GM23338 (cell line): ENCODE measurements around the gene CDC25B. TPM values are rescaled to one million over a fixed set of nuclear protein-coding genes. Genes with fewer than 3 reads are reported as not detected.

Experiments
- ATAC-seq: fragments of 200-7000 bp; cut with Tn5 transposase; 3 replicates; pipeline ENCODE4 v1.9.1; 2020
- DNase-seq: peaks from one replicate; pipeline ENCODE4 v3.0.0-alpha.2; 2015; ENCODE audit warnings: low spot score
- H2AFZ ChIP-seq: fragments of 200-600 bp; sonication (generic); 2 replicates; pipeline ENCODE4 v1.8.0; 2016; ENCODE audit warnings: antibody characterized with exemption, mild to moderate bottlenecking, moderate library complexity
- H3F3A ChIP-seq: fragments of 200-600 bp; sonication (generic); replicated peaks from 2 replicates; pipeline ENCODE4 v1.8.0; 2017; ENCODE audit warnings: antibody characterized with exemption, mixed run types, low read depth
- H3K27ac ChIP-seq: fragments of 200-600 bp; sonication (generic); 2 replicates; pipeline ENCODE4 v1.6.1; 2016; ENCODE audit warnings: low read depth
- H3K27me3 ChIP-seq: fragments of 200-600 bp; sonication (generic); 2 replicates; pipeline ENCODE4 v1.8.0; 2016; ENCODE audit warnings: mild to moderate bottlenecking, mixed run types, moderate library complexity; ENCODE audit not compliant: insufficient read depth
- H3K36me3 ChIP-seq: fragments of 200-600 bp; sonication (generic); 2 replicates; pipeline ENCODE4 v1.8.0; 2016; ENCODE audit warnings: mild to moderate bottlenecking; ENCODE audit not compliant: insufficient read depth
- H3K4me1 ChIP-seq: fragments of 200-600 bp; sonication (generic); 2 replicates; pipeline ENCODE4 v1.8.0; 2016; ENCODE audit warnings: mild to moderate bottlenecking, moderate library complexity; ENCODE audit not compliant: insufficient read depth
- H3K4me2 ChIP-seq: fragments of 200-600 bp; sonication (generic); 2 replicates; pipeline ENCODE4 v1.7.1; 2017; ENCODE audit warnings: mixed run types
- H3K4me3 ChIP-seq: fragments of 200-600 bp; sonication (generic); 2 replicates; pipeline ENCODE4 v1.6.1; 2016; ENCODE audit warnings: mixed run types
- H3K79me2 ChIP-seq: fragments of 200-600 bp; sonication (generic); replicated peaks from 2 replicates; pipeline ENCODE4 v1.8.0; 2017; ENCODE audit warnings: mild to moderate bottlenecking; ENCODE audit not compliant: insufficient read depth
- H3K9me2 ChIP-seq: fragments of 200-600 bp; sonication (generic); 2 replicates; pipeline ENCODE4 v1.8.0; 2017; ENCODE audit not compliant: insufficient read depth
- H4K20me1 ChIP-seq: fragments of 200-600 bp; sonication (generic); replicated peaks from 2 replicates; pipeline ENCODE4 v1.8.0; 2017; ENCODE audit warnings: mild to moderate bottlenecking; ENCODE audit not compliant: insufficient read depth
- H3K27ac Mint-ChIP-seq: 2 replicates; pipeline ENCODE4 v1.8.0; 2020; ENCODE audit warnings: inconsistent platforms, mild to moderate bottlenecking, moderate library complexity, mixed read lengths
- H3K27me3 Mint-ChIP-seq: 3 replicates; pipeline ENCODE4 v1.8.0; 2022; ENCODE audit warnings: low read depth, mild to moderate bottlenecking, moderate library complexity, mixed read lengths, inconsistent platforms; ENCODE audit not compliant: insufficient read depth, poor library complexity
- H3K36me3 Mint-ChIP-seq: 3 replicates; pipeline ENCODE4 v1.8.0; 2021; ENCODE audit warnings: low read depth, mild to moderate bottlenecking, inconsistent platforms, moderate library complexity, mixed read lengths
- H3K4me1 Mint-ChIP-seq: 3 replicates; pipeline ENCODE4 v1.8.0; 2020; ENCODE audit warnings: mild to moderate bottlenecking, inconsistent platforms, mixed read lengths
- H3K4me3 Mint-ChIP-seq: 3 replicates; pipeline ENCODE4 v1.8.0; 2021; ENCODE audit warnings: moderate library complexity, mild to moderate bottlenecking, inconsistent platforms, mixed read lengths
- H3K9me3 Mint-ChIP-seq: 3 replicates; pipeline ENCODE4 v1.8.0; 2020; ENCODE audit warnings: moderate library complexity, mild to moderate bottlenecking, inconsistent platforms, mixed read lengths
- CREB1 ChIP-seq: fragments of 250-450 bp; sonication (Bioruptor Pico); IDR thresholded peaks from 2 replicates; pipeline ENCODE4 v1.5.0; 2020; ENCODE audit warnings: low read depth, mild to moderate bottlenecking, moderate library complexity
- CTCF ChIP-seq, 2 experiments: fragments of 200-600 bp in 1 of 2; sonication (generic) in 1 of 2; conservative IDR thresholded peaks; 2 replicates each; pipeline versions ENCODE4 v1.5.1 to v1.6.1; 2016 to 2017; ENCODE audit warnings: antibody characterized with exemption in 2 of 2, low read depth in 2 of 2, mild to moderate bottlenecking in 2 of 2, moderate library complexity in 1 of 2
- ETS1 ChIP-seq: IDR thresholded peaks from 2 replicates; pipeline ENCODE4 v1.6.1; 2016; ENCODE audit warnings: antibody characterized with exemption
- EZH2 ChIP-seq: fragments of 200-600 bp; sonication (generic); IDR thresholded peaks from one replicate; pipeline ENCODE4 v1.8.0; 2017; ENCODE audit warnings: antibody characterized with exemption, mild to moderate bottlenecking, low read depth; ENCODE audit not compliant: unreplicated experiment
- EZH2phosphoT487 ChIP-seq: fragments of 200-600 bp; sonication (generic); IDR thresholded peaks from one replicate; pipeline ENCODE4 v1.8.1; 2018; ENCODE audit warnings: antibody characterized with exemption; ENCODE audit not compliant: unreplicated experiment
- JUNB ChIP-seq: IDR thresholded peaks from one replicate; pipeline ENCODE4 v1.6.1; 2016; ENCODE audit warnings: antibody characterized with exemption; ENCODE audit not compliant: unreplicated experiment
- NANOG ChIP-seq: IDR thresholded peaks from 2 replicates; pipeline ENCODE4 v1.6.1; 2016; ENCODE audit warnings: antibody characterized with exemption, borderline replicate concordance
- POLR2AphosphoS5 ChIP-seq: IDR thresholded peaks from 2 replicates; pipeline ENCODE4 v1.6.1; 2016; ENCODE audit warnings: antibody characterized with exemption, low read depth
- REST ChIP-seq: IDR thresholded peaks from one replicate; pipeline ENCODE4 v1.6.1; 2018; ENCODE audit warnings: antibody characterized with exemption; ENCODE audit not compliant: unreplicated experiment
- STAT1 ChIP-seq: IDR thresholded peaks from one replicate; pipeline ENCODE4 v1.6.1; 2016; ENCODE audit warnings: antibody characterized with exemption; ENCODE audit not compliant: unreplicated experiment
- ZNF114 ChIP-seq: fragments of 250-450 bp; sonication (Bioruptor Pico); IDR thresholded peaks from 2 replicates; pipeline ENCODE4 v1.5.0; 2020; ENCODE audit warnings: mild to moderate bottlenecking, moderate library complexity
- ZNF331 ChIP-seq: fragments of 250-450 bp; sonication (Bioruptor Pico); IDR thresholded peaks from 2 replicates; pipeline ENCODE4 v1.5.0; 2020; ENCODE audit warnings: low read depth, mild to moderate bottlenecking, moderate library complexity
- ZNF462 ChIP-seq: fragments of 250-450 bp; sonication (Bioruptor Pico); IDR thresholded peaks from 2 replicates; pipeline ENCODE4 v1.5.0; 2020; ENCODE audit warnings: mild to moderate bottlenecking, moderate library complexity
- polyA plus RNA-seq: library from polyadenylated mRNA; unstranded; fragments of >200 nt; fragmentation: Nextera tagmentation; extraction: Ambion mirVana; gene quantifications from 2 replicates; pipeline ENCODE4 v1.2.1, GENCODE V29; 2016
- total RNA-seq: library from RNA; depleted of rRNA; stranded (reverse); fragments of >200 nt; shearing (Covaris generic); gene quantifications from 2 replicates; pipeline ENCODE4 v1.2.3, GENCODE V29; 2014

The CDC25B gene
- total and polyA plus RNA-seq, 2 experiments from 2014 or later: 10.5 to 33.0 TPM

- Mint-ChIP-seq H3K27ac (no peak overlapping the region), H3K4me3 (peak overlapping the region; percentile 45), H3K27me3 (peaks cover 18% of the 10 kb centered on the region), H3K4me1 (peaks cover 4% of the 10 kb centered on the region; the same call in 1 of the 3 replicates), H3K36me3 (0 out of 3 replicates have a peak, but pooled peaks cover 3% of the 10 kb centered on the region), H3K9me3 (no peaks in the 10 kb centered on the region)
- Histone ChIP-seq H3K79me2 (no peaks in the 10 kb centered on the region; the same call in 1 of the 2 replicates), H3F3A (peaks cover 6% of the 10 kb centered on the region; the same call in 1 of the 2 replicates), H3K27ac (no peak overlapping the region), H3K4me2 (no peak overlapping the region), H3K36me3 (no peaks in the 10 kb centered on the region), H3K4me1 (peaks cover 4% of the 10 kb centered on the region), H3K4me3 (no peak overlapping the region), H4K20me1 (no peaks in the 10 kb centered on the region; the same call in 1 of the 2 replicates), H3K27me3 (no peaks in the 10 kb centered on the region), H2AFZ (no peak overlapping the region), H3K9me2 (no peaks in the 10 kb centered on the region)
- TF ChIP-seq ZNF462 (CRISPR knock-in tag) (no peak), ETS1 (no peak), POLR2AphosphoS5 (no peak), ZNF331 (CRISPR knock-in tag) (no peak), EZH2 (no peak), NANOG (no peak), STAT1 (no peak), JUNB (no peak), REST (no peak), EZH2phosphoT487 (no peak), CREB1 (CRISPR knock-in tag) (no peak), ZNF114 (CRISPR knock-in tag) (no peak), CTCF (conservative IDR thresholded peaks at IDR 0.05; ENCODE audit: low read depth in 2 of 2) (no peak)
- ATAC-seq (no peak), DNase-seq (no peak)
These were observed 52.5 kb downstream of the CDC25B start for GRCh38 chr20:3848565-3848964.
